Fibroblast of upper back skin (primary cell): ENCODE data around the gene LRMDA.

Experiments
- DNase-seq: peaks from one replicate; pipeline ENCODE4 v3.0.0-alpha.2; 2013

Gene LRMDA

GRCh38 chr10:75939541-75939940 is 508.1 kb downstream of the LRMDA start:
- DNase-seq, result no peak

DNA sequence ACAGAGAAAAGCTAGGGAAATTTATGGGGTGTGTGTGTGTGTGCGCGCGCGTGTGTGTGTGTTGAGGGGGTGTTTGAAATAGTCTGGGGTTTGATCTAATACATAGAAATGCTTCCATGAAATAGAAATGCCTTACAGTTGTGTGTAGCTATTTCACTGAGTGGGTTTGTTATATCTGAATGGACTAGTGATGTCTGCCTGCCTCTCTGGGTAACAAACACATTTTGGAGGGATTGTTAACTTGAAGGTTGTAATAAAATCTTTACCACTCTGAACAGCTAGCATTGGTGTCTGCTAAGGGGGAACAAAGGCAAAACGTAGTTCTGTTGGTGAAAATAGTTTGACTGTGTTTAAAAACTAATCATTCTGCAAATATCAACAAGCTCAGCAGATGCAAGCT is 509.3 kb downstream of the LRMDA start:
- no peak for DNase-seq

DNA sequence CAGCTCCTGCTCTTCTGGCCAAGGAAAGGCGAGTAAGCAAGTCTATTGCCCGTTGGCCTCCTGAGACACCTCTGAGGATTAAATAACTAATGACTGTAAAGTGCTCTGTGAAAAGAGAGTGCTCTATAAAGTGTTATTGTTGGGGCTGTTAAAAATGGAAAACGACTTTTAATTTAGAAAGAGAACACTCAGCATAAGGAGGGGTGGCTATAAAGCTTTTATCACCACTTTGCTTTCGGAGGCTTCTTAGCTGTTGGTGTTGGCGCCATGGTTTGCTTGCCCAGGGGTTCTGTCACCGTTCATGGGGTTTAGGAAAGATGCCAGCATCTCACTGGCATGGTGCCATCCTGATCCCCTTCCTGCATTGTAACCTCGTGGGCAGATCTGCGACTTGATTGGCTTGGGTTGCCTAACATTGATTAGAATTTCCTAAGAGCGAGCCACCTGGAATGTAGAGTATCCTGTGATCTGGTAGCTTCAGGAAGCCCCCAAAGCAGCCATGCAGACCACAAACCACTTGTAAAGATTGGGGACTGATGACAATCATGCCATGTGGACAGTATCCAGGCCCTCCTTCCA is 509.9 kb downstream of the LRMDA start:
- DNase-seq, result no peak

GRCh38 chr10:75944061-75944460 is 512.6 kb downstream of the LRMDA start:
- no peak for DNase-seq

- DNase-seq, result no peak
Measured at GRCh38 chr10:75948583-75948982, 517.2 kb downstream of the LRMDA start.

DNA sequence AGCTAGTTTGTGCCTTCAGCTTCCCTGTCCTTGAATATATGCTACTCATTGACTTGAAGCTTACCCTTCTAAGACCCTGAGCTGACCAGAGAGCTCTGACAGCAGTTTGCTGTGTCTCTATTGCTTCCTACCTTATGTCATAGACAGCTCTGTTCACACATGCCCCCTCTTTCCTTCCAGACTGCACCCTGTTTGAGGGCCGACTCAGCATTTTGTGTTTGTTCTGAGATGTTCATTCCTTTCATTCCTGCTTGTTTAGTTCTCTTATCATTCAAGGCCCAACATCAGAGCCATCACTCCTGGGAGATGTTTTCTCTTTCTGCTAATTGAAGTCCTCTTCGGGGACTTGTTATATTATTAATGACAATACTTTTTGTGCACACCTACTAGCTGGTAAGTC is 518.9 kb downstream of the LRMDA start:
- DNase-seq, result no peak

GRCh38 chr10:75950997-75951589 is 519.7 kb downstream of the LRMDA start:
- no peak for DNase-seq

GRCh38 chr10:75951627-75952026 is 520.2 kb downstream of the LRMDA start:
- DNase-seq, result no peak

- DNase-seq, result no peak
Measured at GRCh38 chr10:75952093-75952492, 520.7 kb downstream of the LRMDA start.

GRCh38 chr10:75954486-75954885 is 523.1 kb downstream of the LRMDA start:
- no peak for DNase-seq

- DNase-seq, result no peak
Measured at GRCh38 chr10:75955973-75956502, 524.6 kb downstream of the LRMDA start.

DNA sequence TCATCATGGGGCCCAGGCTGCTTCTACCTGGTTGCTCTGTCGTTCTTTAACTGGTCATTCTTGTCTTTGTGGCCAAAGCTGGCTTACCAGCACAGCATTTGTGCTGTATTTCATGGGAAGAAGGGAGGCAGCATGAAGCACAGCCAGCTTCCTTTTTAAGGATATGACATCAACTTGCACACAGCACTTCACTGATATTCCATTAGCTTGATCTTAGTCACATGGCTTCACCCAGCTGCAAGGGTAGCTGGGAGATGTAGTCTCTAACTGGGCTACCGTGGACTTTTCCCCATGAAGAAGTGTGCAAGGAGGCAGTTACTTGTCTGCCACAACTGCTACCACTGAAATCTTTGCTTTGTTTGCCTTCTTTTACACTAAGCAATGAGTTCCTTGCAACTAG is 525.2 kb downstream of the LRMDA start:
- no peak for DNase-seq

DNA sequence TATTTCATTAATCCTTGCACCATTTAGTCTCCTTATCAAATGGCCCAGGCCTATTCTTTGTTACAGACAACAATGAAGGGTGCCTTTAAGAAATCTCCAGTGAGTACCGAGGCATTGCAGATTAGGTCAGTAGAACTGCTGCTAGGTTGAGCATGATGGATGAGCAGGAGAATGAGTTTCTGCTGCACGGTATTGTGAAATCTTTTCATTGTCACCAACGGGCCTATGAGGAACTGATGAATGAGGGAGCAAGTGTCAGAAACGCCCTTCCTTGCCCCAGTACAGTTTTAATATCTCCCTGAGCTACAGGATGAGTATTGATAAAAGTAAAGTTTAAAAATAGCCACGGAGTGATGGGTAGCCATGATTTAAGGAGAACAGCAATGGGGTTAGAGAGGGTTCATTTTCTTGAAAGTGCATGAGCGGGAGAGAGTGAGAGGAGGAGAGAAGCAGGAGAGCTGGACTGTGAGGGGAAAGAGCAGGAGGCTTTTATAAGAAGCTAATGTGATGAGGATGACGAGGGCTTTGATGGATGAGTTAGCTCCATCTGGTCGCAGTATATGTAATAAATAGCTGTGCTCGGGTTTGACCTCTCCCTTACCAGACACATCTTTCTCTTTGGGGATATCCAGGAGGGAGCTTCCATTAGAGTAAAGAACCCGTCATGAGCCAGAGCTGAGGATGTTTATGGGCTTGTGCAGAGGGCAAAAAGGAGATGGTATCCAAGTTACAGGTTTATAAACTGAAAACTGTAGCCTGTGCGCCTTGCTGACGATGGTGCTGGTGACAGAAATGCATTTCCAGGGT is 526.1 kb downstream of the LRMDA start:
- DNase-seq, result peak; percentile 18

GRCh38 chr10:75959209-75959608 is 527.8 kb downstream of the LRMDA start:
- peak; percentile 97 for DNase-seq

DNA sequence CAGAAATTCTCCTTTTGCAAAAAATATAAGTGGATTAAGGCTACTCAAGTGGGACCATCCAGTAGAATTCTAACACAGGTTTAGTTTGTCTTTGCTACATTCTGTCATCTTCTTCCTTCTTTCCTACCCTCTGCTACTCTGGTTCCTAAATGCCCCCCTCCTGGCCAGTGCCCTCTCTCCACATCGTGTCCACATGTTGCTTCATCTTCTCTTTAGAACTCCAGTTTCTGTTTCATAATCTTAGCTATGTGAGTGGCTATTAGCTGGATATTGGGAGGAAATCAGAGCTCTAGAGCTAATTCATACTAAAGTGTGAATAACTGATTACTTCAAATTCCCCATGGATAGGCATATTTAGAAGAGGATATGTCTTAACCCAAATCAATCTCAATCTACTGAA is 528.5 kb downstream of the LRMDA start:
- no peak for DNase-seq

DNA sequence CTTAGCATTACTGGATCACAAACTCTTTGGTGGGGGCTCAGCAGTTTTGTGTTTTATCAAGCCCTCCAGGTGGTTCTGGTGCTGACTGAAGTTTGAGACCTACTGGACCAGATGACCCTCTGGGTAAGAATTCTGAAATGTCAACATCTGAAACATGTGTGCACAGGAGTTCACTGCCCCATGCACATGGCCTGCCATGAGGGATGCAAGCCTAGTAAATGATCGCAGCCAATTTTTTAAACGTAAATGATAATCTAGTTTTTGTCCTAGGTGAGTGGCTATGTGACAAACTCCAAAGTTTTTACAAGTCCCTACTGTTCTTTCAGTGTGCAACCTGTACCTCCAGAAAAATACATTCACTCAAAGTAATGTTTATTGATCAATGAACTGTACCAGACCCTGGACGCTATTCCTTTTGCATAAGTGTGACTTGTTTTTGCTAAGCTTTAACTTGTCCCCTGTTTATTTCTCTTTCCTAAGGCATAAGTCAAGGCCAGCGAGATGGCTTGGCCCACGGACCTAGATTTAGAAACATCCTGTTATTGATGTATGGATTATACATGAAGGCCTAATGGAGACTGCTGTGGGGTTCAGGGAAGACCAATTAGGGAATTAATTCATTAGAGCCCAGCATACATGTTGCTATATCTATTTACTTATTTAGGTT is 531.1 kb downstream of the LRMDA start:
- no peak for DNase-seq

GRCh38 chr10:75967491-75967890 is 536.1 kb downstream of the LRMDA start:
- DNase-seq, result peak; percentile 29

GRCh38 chr10:75969031-75969430 is 537.6 kb downstream of the LRMDA start:
- DNase-seq, result no peak

DNA sequence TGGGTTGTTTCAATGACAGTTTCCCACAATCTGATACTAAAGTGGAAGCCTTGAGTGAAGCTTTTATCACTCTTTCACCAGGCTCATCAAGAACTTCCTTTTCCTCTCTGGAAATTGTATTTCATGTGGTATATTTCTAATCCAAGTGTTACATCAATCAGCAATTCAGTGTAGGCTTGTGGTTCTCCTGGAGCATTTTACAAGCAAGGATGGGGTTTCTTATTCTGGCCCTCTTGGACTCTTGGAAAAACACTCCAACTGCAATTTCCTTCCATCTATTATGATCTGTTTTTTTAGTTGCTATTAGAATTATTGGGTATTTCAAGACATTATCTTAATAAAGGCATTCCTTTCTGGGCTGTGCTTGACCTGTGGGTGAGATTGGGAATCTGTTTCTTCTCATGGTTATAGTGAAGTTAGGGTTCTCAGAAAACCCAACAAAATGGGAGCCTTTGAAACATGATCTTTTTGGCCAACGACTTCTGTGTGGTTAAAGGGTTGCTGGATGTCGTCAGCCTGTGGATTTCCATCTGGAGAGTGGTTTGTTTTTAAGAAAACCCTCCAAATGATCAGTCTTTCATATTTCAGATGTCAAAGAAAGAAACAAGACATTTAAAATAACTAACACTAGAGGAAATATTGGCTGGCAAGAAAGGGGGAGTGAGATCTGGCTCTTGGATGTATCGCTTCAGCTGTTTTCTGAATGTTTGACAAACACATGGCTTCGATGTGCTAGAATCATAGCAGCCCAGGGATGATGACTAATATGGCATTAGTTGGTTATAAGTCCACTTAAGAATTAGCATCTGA is 540.2 kb downstream of the LRMDA start:
- DNase-seq, result peak; percentile 84

DNA sequence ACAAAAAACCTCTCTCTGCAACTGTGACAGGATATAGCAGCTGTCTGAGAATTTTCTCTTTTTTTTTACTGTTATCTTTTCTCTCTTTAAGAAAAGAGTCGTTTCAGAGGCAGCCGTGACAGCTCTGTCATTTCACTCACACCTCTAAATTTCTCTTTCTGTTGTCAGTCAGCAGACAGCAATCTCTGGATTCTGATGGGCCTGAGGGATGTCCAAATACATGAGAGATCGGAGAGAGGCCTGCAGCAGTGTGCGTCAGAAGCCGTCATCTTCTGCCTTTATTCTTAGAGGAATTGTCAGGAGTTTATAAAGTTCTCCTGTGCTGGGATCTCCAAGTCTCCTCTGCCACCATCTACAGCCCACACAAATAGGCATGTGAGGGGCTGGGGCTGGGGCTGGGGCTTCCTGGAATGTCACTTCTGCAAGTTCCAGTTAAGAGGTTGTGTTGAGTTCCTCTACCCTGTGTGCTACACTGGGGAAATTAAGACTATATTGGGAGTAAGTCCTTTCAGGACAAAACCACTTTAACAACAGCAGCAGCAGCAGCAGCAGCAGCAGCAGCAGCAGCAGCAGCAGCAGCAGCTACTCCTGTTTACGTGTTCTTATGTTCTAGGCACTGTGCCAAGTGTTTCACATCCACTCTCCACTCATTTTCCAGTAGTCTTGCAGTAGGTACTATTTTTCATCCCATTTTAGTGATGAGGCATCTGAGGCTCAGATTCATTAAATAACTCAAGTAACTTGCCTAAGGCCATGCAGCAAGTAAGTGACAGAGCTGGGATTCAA is 541.3 kb downstream of the LRMDA start:
- peak; percentile 67 for DNase-seq

GRCh38 chr10:75974080-75974479 is 542.7 kb downstream of the LRMDA start:
- peak; percentile 16 for DNase-seq

DNA sequence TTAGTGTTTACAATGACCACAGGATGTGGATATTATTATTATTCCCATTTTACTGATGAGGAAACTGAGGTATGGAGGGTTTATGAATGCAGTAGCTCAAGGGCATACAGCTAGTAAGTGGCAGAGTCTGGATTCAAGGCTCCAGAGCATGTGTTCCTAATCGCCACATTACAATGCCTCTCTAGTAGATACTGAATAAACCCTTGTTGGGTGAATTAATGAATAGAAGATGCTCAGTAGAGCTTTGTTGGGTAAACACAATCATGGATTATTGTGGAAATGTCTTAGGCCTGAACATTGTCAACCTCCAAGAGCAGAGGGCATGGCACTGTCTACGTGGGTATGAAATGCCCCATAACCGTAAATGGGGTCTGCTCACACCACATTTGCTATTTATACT is 545.3 kb downstream of the LRMDA start:
- DNase-seq, result no peak
